A204.1 (cell line): ENCODE data around the gene TRERF1.

ENCODE experiments used
- FAIRE-seq: peaks from 2 replicates; lab custom pipeline; 2012; peaks lifted over from hg19 to GRCh38; lab: Jason Lieb, UNC

TRERF1 gene

GRCh38 chr6:42302411-42302810, 149.3 kb downstream of the TRERF1 start:
- no peak for FAIRE-seq

DNA sequence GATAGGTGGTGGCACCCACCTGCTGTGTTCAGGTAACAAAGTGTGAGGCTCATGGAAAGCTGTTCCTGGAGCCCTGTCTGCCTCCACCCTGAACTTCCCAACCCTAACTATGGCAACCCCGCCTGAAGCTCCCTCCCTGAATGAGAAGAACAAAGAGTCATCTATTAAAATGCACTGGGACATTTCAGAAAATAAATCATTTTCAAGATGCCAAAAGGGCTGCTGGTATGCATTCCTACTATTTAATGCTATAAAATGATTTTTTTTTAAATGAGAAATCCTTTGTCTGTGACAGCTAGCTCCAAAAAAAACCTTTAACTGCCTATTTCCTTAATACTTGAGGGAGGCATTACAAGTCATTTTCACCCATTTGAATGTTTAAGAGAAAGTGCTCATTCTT, 149.7 kb downstream of the TRERF1 start:
- no peak for FAIRE-seq

GRCh38 chr6:42300701-42301100, 151.0 kb downstream of the TRERF1 start:
- no peak for FAIRE-seq

- FAIRE-seq, result no peak
These were observed 151.5 kb downstream of the TRERF1 start for GRCh38 chr6:42300185-42300584.

GRCh38 chr6:42297661-42298060, 154.1 kb downstream of the TRERF1 start:
- no peak for FAIRE-seq

- no peak for FAIRE-seq
These were observed 155.1 kb downstream of the TRERF1 start for GRCh38 chr6:42296614-42297013.

DNA sequence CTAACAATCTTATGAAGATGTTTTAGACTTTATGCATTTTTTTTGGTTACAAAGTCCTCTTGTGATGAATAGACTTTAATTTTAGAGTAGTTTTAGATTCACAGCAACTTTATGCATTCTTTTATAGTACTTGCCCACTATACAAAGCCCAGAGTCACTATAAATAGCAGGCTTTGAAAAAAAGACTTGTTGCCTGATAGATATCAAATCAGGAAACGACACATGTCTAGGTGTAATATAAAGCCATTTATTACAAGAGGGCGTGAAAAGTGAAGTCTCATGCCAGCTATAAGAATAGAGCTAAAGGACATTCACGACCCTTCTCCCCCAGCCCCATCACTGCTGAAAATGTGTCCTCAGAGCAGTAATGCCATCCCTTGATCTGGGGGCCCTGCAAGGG, 156.0 kb downstream of the TRERF1 start:
- no peak for FAIRE-seq

DNA sequence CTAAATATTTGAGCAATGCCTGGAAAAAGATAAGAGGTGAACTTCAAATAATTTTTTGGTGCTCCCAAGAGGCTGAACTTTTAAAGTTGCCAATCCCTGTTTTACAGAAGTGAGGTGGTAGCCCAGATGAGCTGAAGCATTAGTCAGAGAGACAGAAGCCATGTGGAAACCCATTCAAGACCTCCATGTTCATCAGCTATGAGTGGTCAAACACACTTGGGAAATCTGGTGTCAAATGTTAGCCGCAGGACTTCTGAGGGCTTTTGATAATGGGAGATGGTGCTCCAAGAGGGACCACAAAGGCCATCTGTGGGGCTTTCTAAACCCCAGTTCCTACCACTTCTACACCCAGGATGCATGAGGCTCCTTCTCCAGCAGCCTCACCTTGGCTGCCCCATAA, 156.5 kb downstream of the TRERF1 start:
- no peak for FAIRE-seq

GRCh38 chr6:42294759-42295158, 157.0 kb downstream of the TRERF1 start:
- no peak for FAIRE-seq

- no peak for FAIRE-seq
These were observed 158.2 kb downstream of the TRERF1 start for GRCh38 chr6:42293386-42293977.

DNA sequence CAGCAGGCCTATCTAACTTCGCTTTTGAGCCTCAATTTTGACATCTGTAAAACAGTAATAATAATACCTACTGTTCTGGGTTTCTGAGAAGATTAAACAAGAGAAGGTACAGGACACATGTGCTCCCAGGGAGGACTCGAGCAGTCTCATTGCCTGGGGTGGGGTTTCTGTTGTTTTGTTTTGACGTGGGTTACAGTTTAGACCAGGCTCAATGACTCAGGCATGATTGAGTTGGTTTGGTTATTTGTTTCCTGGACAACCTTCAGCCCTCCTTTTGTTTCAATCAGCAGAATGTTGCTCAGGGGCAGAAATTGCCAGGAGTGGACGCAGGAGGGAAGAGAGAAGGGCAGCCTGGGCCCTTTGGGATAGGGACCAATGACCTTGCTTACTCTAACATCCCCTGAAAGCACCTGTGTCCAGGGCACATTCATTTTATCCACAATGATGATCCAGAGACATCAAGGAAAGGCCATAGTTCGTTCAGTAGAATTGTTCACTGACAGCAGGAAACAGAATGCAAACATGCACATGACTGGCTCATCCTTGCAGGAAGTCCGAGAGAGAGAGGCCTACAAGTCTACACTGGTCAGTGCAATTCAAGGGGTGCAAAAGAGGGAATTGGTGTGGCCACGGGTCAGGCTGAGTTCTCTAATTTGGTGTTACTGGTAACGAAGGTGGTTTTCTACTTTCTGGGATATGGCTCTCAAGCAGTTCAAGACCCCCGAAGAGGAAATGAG, 159.6 kb downstream of the TRERF1 start:
- no peak for FAIRE-seq

DNA sequence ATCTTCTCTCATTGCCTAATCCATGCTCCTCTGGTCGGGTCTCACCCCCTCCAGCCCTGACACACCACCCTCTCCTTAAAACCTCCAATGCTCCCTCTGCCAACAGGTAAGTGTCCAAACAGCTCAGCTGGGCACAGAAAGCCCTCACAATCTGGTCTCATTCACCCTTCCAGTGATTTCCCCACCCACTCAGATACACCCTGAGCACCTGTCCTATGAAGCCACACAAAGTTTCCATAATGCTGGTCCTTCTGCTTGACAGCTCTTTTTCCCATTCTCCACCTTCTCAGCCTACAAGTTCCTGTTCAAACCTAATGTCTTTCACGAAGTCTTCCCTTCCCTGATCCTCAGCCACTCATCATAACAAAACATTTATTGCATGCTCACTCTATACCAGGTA, 164.0 kb downstream of the TRERF1 start:
- no peak for FAIRE-seq

DNA sequence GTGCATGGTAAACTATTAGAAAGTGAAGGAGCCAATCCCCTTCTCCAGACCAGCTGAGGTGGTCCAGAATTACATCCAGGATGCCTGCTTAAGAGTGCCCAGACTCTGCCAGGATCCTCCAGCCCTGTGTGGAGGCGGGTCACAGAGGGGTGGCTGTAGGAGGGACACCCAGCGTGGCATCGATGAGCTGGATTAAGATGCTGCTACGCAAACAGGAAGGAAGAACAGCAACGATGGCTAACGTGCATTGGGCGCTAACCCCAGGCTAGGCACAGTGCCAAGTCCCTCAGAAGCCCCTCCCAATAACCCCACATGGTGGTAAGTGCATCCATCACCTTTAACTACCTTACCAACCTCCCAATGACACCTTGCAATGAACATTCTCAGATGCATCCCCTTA, 170.2 kb downstream of the TRERF1 start:
- FAIRE-seq, result no peak

DNA sequence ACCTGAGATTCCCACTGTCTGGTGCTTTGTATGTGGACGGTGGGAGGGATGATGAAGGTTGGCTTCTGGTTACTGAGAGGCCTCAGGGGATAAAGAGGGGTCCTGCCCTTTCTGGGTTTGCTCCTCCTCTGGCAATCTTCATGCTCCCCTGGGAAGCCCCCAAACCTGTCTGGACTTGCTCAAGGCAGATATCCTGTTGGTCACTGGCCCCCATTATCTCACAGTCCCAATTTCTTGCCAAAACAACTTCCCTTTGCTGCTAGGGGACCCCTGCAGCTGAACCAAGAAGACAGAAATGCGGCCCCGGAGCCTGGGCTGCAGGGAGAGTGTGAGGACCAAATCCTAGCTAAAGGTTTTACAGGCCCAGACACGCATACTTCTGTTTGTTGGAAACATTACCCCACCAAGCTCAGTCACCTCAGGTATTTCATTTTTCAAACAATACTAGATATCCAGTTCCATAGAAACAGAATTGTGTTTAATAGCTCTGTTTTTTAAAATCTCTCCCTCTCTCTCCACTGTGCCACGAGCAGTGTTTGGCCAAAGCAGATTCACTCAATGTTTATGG, 170.7 kb downstream of the TRERF1 start:
- FAIRE-seq, result no peak

DNA sequence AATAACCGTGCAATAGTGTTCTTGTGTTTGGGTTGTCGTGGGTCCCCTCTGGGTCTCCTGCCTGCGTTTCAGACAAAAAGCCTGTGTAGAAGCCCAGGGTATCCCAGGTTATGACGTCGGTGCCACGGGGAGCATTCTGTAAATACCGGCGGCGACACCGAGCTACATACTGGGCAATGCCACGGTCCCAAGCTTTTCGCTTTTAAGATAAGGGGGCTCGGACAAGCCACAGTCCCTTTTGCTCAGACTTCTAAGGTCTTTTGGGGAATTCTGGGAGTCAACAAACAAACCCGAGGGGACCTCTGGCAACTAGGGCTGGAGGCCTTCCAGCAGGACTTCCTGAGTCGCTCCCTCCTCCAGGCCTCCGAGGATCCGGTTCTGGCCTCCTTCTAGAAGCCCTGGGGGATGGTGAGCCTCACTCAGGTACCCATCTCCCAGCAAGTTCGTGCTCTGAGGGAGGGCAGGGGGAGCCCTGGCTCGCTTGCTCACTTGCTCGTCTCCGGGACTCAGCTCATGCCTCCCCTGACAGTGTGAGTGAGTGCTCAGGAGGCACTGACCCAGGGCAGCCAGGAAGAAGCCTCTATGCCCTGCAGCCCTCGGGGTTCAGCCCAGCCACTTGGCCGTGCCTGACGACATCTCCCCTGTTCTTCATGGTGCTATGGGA, 171.6 kb downstream of the TRERF1 start:
- no peak for FAIRE-seq

- FAIRE-seq, result no peak
These were observed 172.5 kb downstream of the TRERF1 start for GRCh38 chr6:42279144-42279781.

- no peak for FAIRE-seq
These were observed 173.4 kb downstream of the TRERF1 start for GRCh38 chr6:42278131-42278853.

- no peak for FAIRE-seq
These were observed 175.5 kb downstream of the TRERF1 start for GRCh38 chr6:42276034-42276890.

DNA sequence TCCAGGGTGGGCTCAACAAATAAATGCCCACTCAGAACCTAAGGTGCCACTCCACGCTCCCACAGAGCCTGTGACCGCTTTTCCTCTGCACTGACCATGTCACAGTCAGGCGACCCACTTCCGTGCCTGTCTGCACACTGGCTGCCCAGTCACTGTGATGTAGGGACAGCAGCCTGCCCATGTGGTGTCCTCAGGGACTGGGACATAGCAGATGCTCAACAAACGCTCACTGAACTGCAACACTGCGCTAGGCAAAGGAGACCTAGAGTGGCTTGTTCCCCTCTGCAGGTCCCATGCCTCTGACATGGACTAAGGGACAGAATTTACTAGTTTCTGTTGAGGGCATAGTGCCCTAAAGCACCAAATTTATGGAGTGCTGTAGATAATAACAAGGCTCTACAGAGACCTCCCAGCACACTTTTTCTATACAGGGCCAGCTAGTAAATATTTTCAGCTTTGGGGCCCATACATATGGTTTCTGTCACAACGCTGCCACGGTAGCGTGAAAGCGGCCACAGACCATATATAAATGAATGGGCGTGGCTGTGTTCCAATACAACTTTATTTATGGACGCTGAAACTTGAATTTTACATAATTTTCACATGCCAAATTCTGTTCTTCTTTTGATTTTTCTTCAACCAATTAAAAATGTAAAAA, 176.2 kb downstream of the TRERF1 start:
- no peak for FAIRE-seq

DNA sequence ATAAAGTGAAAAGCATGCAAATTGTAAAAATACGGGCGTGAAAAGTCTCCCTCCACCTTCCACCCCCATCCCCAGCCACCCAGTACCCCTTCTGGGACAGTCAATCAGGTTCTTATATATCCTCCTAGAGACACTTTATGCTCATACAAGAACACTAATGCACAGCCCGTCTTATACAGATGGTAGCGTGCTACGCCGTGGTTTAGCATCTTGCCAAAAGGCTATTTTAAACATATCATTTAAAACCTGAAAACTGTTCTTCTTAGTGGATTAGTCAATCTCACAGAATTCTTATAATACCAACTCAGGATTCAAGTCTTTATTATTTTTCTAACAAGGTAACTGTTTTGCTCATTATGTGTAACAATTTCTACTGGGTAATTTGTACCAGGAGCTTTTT, 176.8 kb downstream of the TRERF1 start:
- no peak for FAIRE-seq
